Calu3 (cell line): ENCODE results near the gene AVPR2. TPM values are rescaled to one million over a fixed set of nuclear protein-coding genes. Genes with fewer than 3 reads are reported as not detected.

Source experiments
- BruUV-seq: library from RNA; stranded (reverse); fragments of 400-500 nt; replicated peaks from 2 replicates; lab custom pipeline; 2021; lab: Mats Ljungman, UMichigan
- CTCF ChIA-PET: fragments of 300-600 bp; sonication (Branson Sonifier 250); formaldehyde crosslinking; loops from one replicate; lab custom pipeline; 2022; ENCODE audit warnings: antibody characterized with exemption; lab: Charles Lee
- DNase-seq: peaks from one replicate; pipeline ENCODE4 v3.0.0; 2022
- H3K27ac Mint-ChIP-seq: one replicate; pipeline ENCODE4 v1.8.0; 2022; ENCODE audit warnings: mixed read lengths; ENCODE audit not compliant: unreplicated experiment
- H3K27me3 Mint-ChIP-seq: one replicate; pipeline ENCODE4 v1.8.0; 2022; ENCODE audit warnings: mixed read lengths; ENCODE audit not compliant: unreplicated experiment
- H3K36me3 Mint-ChIP-seq: one replicate; pipeline ENCODE4 v1.8.0; 2022; ENCODE audit warnings: mild to moderate bottlenecking, moderate library complexity, mixed read lengths; ENCODE audit not compliant: insufficient read depth, unreplicated experiment
- H3K4me1 Mint-ChIP-seq: one replicate; pipeline ENCODE4 v1.8.0; 2022; ENCODE audit warnings: mild to moderate bottlenecking, low read depth, mixed read lengths; ENCODE audit not compliant: unreplicated experiment
- H3K4me3 Mint-ChIP-seq: one replicate; pipeline ENCODE4 v1.8.0; 2022; ENCODE audit warnings: mild to moderate bottlenecking, low read depth, moderate library complexity, mixed read lengths; ENCODE audit not compliant: unreplicated experiment
- H3K9me3 Mint-ChIP-seq: one replicate; pipeline ENCODE4 v1.8.0; 2022; ENCODE audit warnings: low read depth, mixed read lengths; ENCODE audit not compliant: unreplicated experiment
- CTCF ChIP-seq: fragments of 200-600 bp; IDR thresholded peaks from one replicate; pipeline ENCODE4 v1.8.0; 2022; ENCODE audit warnings: antibody characterized with exemption; ENCODE audit not compliant: unreplicated experiment
- intact Hi-C: fragments of 100-400 bp; cut with micrococcal nuclease; formaldehyde crosslinking; loops from one replicate; pipeline ENCODE4 v1.10.0; 2022; ENCODE audit not compliant: unreplicated experiment
- total RNA-seq: library from RNA; stranded (reverse); gene quantifications from 2 replicates; pipeline ENCODE4 v1.2.3, GENCODE V29; 2022

Gene AVPR2
- total RNA-seq, 1 experiment from 2014 or later, result not detected

DNA sequence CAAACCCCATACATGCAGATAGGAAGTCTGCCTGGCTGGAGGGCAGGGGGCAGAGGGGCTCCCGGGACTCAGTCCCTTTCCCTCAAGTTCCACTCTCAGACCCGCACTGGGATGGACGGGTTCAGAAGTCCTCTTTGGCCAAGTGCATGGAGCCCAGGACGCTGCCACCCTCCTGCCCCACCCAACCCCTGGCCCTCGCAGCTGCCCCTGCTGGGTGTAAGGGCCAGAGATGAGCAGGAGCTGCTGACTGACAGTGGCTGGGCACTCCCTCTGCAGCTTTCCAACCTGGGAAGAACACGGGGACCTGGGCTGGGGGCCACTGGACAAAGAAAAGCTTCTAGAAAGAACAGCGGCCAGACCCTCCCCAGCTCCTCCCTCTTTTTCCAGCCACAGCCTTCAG lies 21.9 kb upstream of the AVPR2 start:
- no peak for DNase-seq
- BruUV-seq, result no TSS peak
- no peaks in the 10 kb centered on the region for H3K36me3 Mint-ChIP-seq
- TF ChIP-seq CTCF, result no peak
- H3K27me3 Mint-ChIP-seq, result peaks cover 5% of the 10 kb centered on the region
- peak overlapping the region; percentile 50 for H3K4me3 Mint-ChIP-seq
- peak overlapping the region; percentile 70 for H3K27ac Mint-ChIP-seq
- intact Hi-C loops, result no loop called here
- H3K4me1 Mint-ChIP-seq, result peaks cover 35% of the 10 kb centered on the region
- no peaks in the 10 kb centered on the region for H3K9me3 Mint-ChIP-seq
- CTCF ChIA-PET, result no interaction called here

DNA sequence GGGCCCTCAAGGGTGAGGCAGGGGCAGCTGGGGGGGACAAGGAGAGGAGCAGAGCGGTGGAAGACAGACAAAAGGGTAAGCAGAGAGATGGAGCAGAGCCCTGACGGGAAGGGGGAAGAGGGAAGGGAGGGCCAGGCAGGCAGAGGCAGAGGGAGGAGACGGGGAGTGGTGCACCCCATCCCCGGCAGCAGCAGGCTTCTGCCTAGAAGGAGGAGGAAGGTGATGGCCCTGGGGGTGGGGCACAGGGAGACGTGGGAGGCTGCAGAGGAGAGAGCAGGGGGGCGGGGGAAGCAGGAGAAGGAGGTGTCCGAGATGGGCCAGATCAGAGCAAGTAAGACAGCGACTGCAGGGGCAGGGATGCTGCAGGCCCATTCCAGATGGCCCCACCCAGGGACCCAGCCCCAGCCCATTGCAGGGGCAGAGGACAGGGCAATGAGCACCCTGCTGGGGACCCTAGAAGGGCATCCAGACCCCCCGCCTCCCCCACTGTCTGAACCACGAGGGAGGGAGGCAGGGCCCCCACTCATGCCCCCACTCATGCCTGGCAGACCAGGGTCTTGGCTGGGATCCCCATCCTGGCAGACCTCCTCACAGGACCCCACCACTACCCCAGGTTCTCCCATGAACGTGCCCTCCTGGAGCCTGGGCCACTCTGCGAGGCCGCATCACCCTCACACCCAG lies 21.2 kb upstream of the AVPR2 start:
- no TSS peak for BruUV-seq
- Mint-ChIP-seq H3K36me3 (no peaks in the 10 kb centered on the region), H3K4me3 (no peak overlapping the region), H3K4me1 (peaks cover 28% of the 10 kb centered on the region), H3K9me3 (no peaks in the 10 kb centered on the region), H3K27me3 (peaks cover 13% of the 10 kb centered on the region), H3K27ac (no peak overlapping the region)
- CTCF ChIA-PET, result interaction anchor here (0.6 kb wide), 1 partner anchor 28 kb away, joined by 6 read pairs; no protein-coding TSS in a partner anchor
- TF ChIP-seq CTCF, result no peak
- intact Hi-C loops, result no loop called here
- no peak for DNase-seq

GRCh38 chrX:153884136-153884535 lies 20.3 kb upstream of the AVPR2 start:
- Mint-ChIP-seq H3K27me3 (peaks cover 21% of the 10 kb centered on the region), H3K4me3 (peak overlapping the region; percentile 62), H3K9me3 (no peaks in the 10 kb centered on the region), H3K4me1 (peaks cover 26% of the 10 kb centered on the region), H3K27ac (no peak overlapping the region), H3K36me3 (no peaks in the 10 kb centered on the region)
- no peak for DNase-seq
- CTCF ChIA-PET, result interaction anchor here (0.6 kb wide), 1 partner anchor 27 kb away, joined by 6 read pairs; no protein-coding TSS in a partner anchor
- TF ChIP-seq CTCF, result no peak
- intact Hi-C loops, result loop anchor here (2.0 kb wide), 1 partner anchor 119 kb away; the partner anchor contains the start of gene PLXNB3
- BruUV-seq, result TSS peak; percentile 50

GRCh38 chrX:153884590-153884989 lies 19.9 kb upstream of the AVPR2 start:
- H3K27me3 Mint-ChIP-seq, result peaks cover 26% of the 10 kb centered on the region
- H3K36me3 Mint-ChIP-seq, result no peaks in the 10 kb centered on the region
- no TSS peak for BruUV-seq
- no peaks in the 10 kb centered on the region for H3K9me3 Mint-ChIP-seq
- H3K27ac Mint-ChIP-seq, result no peak overlapping the region
- peak; percentile 66 for DNase-seq
- TF ChIP-seq CTCF, result peak; percentile 27
- intact Hi-C loops, result loop anchor here (2.0 kb wide), 1 partner anchor 120 kb away; the partner anchor contains the start of gene PLXNB3
- H3K4me3 Mint-ChIP-seq, result peak overlapping the region; percentile 62
- H3K4me1 Mint-ChIP-seq, result peaks cover 26% of the 10 kb centered on the region
- CTCF ChIA-PET, result interaction anchor here (0.6 kb wide), 1 partner anchor 91 kb away, joined by 3 read pairs; the partner anchor contains the start of genes IDH3G and SSR4
